Limb (tissue), 2 donors: Measurements from ENCODE around the gene OR52I2.

ENCODE experiments used
- DNase-seq, 2 donors: peaks; one replicate each; pipeline ENCODE4 v3.0.0-alpha.2; 2016; ENCODE audit errors: extremely low spot score in 2 of 2

Gene OR52I2

DNA sequence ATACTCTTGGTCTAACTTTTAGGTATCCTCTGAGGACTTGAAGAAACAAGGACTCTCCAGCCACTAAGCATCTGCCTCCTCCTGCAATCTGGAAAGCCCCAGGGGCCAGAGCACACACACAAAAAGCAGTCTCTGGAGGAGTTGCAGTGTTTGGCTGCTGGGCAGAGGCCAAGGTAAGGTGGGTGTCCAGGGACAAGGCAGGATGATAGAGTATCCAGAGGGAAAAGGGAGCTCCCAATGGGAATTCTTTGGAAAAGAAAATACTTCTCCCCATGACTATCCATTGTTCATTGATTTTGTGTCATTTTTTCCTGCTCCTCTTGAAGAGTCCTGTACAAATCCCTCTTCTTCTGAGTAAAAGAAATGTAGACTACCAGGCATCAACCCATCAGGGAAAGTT, at the start of gene OR52I2:
OR52I2 (plus strand) TSS at position 301 of the 400 bp plus-strand sequence.
- no peak for DNase-seq

DNA sequence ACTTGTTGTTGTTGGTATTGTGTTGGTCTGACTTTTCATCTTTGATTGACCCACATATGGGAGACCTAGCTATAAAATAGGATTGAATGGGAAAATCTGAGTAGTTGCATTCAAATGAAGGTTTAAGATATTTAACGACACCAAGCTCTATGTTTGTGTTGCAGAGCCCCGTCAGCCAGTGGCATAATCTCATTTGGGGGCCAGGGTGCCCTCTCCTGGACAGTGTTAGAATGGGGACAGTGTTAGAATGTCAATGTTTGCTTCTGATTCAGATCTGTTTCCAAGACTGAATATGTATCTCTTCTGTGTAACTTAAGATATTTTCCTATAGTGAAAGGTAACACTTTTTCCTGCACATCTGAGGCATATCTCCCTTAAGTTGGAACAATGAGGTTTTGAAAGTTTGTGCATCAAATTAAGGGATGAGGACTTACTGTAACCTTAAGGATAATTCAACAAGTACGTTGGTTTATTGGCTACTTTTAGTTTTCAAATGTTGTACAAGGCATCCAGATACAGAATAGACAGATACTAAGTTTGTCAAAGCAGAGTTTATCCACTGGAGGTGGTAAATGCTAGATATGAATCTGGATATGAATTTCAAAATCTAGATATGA, 41.8 kb upstream of the OR52I2 start:
- DNase-seq: peak in 1 of 2 donors; percentile 2

DNA sequence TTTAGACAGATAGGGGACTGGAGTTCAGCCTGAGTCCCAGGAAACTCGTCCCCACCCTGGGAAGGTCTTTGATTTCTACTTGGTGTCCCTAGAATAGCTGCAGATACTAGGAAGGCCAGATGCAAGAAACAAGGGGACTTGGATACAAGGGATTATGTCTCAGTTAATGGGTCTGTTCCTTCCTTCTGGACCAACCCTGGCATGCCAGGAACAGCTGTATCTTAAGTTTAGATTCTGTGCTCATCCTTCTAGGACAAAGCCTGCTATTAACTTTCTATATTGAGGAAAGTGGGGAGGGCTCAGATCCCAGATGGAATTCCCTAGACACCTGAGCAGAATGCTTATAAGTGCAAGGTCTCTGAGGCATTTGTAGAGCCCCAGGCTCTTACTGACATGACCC, 40.5 kb upstream of the OR52I2 start:
- no peak for DNase-seq

DNA sequence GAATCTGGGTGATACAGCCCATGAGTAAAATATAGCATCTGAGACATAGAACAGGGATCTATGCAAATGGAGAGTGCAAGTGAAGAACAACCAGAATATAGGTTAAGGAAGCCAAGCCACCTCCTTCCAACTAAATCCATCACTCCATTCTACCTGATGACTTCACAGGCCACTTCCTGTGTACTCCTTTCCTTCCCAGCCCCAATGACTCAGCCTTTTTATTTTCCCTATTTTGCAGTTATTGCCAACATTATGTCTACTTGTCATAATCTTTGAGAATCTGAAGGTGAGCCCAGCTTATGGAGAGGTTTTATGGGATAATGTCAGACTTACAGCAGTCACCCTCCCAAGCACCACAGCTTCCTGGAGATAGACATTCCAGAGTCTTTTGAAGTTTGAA, 38.0 kb upstream of the OR52I2 start:
- DNase-seq: no peak

DNA sequence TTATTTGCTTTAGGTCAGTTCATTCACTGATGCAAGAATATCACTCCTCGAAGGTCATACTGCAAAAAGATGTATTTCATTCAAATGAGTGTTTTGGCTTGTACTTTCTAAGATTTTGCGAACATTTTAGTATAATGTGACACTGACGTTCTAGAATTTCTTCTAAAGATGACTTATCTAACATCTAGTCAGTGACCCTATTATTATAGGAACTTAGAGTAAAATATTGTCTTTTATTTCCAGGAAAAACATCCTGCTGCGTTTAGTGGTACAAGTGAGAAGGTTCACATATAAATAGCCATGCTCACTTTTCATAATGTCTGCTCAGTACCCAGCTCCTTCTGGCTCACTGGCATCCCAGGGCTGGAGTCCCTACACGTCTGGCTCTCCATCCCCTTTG, 36.7 kb upstream of the OR52I2 start, which contains the start of gene OR52M1:
OR52M1 (plus strand) TSS at position 301 of the 400 bp plus-strand sequence; CDS start at position 301, 0 bp downstream.
- no peak for DNase-seq

DNA sequence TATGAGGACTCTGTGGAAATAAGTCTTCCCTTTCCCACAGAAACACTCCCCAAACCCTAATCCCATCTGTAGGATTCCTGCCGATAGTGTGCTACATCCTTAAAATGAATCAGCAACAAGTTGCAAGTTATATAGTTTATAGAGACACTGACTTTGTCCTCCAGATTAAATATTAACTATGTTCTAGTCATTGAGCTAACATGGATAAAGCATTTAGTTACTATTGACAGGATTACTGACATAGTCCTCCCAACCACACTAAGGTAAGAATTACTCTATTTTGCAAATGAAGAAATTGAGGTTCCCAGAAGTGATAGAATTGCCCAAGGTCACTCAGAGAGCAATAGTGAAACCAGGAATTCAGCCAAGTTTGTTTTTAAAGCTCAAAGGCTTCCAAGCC, 34.7 kb upstream of the OR52I2 start:
- no peak for DNase-seq

DNA sequence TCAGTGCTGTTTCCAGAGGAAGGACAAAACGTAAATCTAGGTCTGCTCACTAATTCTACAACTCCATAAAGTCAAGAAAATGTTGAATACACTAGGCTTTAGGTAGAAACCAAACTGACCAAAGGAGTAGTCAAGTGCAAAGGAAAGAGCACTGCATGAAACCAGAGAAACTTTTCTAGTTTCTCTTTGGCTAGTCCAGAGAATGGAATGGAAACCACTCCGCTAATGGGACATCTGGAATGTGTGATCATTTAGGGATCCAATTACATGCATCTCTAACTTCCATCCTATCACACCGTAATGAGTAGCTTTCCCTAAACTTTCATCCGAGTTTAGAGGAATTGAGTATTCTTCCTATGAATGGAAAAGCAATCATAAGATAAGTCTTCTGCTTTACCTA, 34.1 kb upstream of the OR52I2 start:
- DNase-seq: no peak

DNA sequence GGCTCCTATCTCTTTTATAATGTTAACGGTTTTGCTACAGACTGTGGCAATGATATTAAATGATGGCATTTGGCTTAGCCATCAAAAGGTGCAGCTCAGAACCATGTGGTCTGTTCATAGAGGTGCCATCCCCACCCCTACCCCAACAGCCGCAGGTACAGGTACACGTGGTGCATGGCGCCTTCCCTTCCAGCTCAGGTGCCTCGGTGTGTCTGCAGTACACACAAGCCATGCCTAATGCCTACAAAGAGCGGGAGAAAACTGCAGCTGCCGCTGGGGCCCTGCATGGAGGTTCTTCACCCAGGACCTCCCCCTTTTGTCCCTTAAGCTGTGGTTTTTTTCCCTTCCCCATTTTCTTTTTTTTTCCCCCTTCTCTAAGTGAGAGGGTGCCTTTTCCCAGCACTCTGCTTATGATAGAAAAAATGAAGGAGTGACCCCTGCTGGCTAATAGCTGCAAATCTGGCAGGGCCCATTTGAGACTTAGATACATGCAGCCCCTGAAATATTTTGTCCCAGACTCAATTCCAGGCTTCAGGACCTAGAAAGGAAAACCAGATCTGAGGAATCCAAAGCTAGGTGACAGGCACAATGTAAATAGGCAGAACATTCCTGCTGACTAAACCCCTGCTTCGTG, 30.1 kb upstream of the OR52I2 start:
- no peak for DNase-seq

DNA sequence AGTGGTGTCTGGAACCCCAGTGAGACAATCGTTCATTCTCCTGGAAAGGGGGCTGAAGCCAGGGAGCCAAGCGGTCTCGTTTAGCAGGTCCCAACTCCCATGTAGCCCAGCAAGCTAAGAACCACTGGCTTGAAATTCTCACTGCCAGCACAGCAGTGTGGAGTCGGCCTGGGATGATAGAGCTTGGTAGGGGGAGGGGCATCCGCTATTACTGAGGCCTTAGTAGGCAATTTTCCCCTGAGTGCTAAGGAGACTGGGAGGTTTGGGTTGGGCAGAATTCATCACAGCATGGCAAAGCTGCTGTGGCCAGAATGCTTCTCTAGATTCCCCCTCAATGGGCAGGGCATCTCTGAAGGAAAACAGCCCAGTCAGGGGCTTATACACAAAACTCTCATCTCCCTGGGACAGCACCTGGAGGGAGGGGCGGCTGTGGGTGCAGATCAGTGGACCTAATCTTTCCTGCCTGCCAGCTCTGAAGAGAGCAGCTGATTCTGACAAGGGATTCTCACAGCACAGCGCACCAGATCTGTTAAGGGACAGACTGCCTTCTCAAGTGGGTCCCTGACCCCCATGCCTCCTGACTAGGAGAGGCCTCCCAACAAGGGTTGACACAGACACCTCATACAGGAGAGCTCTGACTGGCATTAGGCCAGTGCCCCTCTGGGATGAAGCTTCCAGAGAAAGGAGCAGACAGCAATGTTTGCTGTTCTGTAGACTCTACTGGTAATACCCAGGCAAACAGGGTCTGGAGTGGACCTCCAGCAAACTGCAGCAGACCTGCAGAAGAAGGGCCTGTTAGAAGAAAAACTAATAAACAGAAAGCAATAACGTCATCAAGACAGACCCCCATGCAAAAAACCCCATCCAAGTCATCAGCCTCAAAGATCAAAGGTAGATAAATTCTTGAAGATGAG, 21.8 kb upstream of the OR52I2 start:
- no peak for DNase-seq

DNA sequence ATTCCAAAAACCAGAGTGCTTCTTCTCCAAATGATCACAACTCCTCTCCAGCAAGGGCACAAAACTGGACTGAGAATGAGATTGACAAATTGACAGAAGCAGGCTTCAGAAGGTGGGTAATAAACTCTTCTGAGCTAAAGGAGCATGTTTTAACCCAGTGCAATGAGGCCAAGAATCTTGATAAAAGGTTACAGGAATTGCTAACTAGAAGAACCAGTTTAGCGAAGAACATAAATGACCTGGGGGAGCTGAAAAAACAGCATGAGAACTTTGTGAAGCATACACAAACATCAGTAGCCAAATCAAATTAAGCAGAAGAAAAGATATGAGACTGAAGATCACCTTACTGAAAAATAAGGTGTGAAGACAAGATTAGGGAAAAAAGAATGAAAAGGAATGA, 21.1 kb upstream of the OR52I2 start:
- no peak for DNase-seq

DNA sequence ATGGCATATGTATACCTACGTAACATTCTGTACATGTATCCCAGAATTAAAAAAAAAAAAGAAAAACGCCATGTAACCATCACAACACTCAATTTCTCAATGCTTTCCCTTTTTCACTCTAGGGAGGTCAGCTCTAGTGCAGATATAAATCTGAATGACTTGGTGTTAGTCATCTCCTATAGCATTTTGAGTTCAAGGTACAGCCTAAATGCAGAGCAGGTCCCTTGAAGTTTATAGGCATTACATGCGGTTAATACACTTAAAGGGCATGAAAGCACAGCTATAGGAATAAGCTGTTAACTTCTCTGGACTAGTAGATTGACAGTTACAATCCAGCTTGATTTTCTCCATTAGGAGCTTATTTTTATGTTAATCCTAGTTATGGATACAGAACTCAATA, 16.2 kb upstream of the OR52I2 start:
- no peak for DNase-seq

DNA sequence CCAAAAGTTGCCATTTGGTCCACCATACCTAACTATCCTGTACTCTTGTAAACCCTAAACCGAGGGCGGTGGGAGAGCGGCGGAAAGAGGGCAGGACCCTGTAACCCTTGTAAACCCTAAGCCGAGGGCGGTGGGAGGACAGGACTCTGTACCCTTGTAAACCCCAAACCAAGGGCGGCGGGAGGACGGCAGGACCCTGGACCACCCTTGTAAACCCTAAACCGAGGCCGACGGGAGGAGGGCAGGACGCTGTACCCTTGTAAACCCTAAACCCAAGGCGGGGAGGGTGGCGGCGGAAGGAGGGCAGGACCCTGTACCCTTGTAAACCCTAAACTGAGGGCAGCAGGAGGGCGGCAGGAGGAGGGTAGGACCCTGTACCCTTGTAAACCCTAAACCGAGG, 12.5 kb upstream of the OR52I2 start:
- DNase-seq: no peak

DNA sequence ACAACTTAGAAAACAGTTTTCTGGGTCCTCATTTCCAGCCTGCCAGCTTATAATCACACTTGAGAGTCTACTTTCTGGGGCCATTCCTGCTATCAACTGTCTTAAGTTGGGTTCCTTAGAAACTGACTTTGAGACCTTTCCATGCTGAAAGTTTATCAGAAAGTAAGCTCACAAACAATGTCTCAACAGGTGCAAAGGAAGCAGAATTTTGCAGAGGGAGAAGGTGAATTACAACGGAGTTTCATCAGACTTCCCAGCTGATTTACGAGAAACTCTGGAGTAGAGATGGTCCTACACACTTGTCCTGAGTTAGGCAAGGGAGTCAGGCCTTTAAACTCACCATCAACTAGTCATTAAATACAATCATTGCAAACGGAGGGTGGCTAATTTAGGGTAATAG, 4.7 kb upstream of the OR52I2 start:
- no peak for DNase-seq

DNA sequence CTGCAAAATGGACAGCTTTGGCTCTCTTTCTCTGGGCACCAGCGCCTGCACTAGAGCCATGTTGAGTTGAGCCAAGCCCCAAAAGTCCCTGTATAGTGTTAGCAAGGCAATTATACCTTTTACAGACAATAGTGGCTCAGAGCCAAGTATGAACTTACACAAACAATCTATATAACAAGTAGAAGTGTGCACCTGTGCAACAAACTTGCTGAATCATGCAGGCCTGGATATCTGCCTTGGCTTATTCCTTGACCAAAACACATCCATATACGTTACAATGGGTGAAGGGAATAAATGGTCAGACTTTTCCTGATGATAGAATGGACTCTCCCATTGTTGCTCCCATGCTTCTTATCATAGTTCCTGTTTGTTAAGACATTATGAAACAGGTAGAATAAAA, 3.8 kb upstream of the OR52I2 start:
- DNase-seq: no peak

DNA sequence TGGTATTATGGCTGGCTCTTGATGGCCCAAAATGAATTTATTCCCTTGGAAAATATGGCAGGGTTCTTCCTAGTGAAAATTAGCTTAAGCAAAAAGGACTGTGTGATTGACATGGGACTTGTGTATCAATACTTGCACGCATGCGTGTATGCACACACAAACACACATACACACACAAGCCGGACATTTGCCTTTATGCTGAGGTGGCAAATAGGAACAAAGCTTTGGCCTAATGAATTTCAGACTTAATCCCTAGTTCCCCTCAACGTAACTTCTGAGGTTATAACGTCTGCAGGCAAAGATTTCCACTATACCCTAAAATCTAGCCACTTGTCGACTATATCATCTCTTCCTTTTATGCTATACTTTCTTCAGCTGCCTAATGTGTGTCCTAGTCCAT, 2.9 kb upstream of the OR52I2 start:
- DNase-seq: no peak

DNA sequence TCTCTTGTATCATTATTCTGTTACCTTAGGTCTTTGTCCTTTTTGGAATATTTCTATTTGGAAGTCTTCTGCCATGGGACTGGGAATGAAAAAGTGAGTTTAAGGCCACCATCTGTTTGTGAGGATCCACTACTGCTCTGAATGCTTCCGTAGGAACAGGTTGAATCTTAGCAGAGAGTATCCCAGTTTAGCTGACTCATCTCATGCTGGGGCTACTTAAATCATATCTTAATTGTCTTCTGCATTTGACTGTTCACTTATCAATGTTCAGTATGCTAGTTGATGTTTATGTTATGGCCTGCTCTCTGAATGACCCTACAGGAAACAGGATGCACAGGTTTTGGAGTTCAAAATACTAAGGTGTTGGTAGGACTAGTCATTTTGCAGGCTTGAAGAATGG, 1.4 kb upstream of the OR52I2 start:
- no peak for DNase-seq

DNA sequence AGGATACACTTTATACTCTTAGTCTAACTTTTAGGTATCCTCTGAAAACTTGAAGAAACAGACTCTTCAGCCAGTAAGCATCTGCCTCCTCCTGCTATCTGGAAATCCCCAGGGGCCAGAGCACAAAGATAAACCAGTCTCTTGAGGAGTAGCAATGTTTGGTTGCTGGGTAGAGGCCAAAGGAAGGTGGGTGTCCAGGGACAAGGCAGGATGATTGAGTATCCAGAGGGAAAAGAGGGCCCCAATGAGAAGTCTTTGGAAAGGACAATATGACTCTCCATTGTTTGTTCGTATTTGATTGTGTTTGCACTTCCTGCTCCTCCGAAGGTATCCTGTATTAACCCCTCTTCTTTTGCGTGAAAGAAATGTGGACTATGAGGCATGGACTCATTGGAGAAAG, 7.5 kb downstream of the OR52I2 start:
- no peak for DNase-seq

DNA sequence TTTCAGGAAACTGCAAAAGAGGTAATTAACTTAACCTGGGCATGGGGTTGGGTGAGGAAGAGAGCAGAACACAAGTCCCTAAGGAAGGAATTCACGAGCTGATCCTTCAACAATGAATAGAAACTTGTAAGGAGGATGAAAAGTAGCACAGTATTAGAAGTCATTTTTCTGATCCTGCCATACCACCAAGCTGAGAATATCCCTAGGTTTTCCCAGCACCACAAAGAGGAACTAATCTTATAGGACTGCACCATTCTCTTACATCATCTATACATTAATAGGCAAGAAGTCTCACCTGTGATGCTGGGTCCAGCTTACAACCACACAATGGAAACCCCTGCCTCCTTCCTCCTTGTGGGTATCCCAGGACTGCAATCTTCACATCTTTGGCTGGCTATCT, 12.2 kb downstream of the OR52I2 start, which contains the start of gene OR52I1:
OR52I1 (plus strand) TSS at position 301 of the 400 bp plus-strand sequence; CDS start at position 301, 0 bp downstream.
- DNase-seq: no peak

DNA sequence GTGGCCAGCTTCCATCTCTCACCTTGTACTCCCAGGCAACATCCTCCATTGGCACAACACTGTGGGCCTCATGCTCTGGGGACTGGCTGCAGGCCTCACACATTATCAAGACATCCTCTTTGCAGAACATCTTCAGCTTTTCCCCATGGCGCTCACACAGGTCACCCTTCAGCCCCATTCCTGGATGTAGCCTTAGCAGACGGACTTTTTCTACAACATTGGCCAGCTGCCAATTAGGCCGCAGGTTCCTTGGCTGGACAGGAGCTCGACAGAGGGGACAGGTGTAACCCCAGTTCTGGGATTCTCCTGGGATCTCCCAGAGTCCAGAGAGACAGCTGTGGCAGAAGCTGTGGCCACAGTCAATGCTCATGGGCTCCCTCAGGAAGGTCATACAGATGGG, 23.5 kb downstream of the OR52I2 start:
- no peak for DNase-seq

DNA sequence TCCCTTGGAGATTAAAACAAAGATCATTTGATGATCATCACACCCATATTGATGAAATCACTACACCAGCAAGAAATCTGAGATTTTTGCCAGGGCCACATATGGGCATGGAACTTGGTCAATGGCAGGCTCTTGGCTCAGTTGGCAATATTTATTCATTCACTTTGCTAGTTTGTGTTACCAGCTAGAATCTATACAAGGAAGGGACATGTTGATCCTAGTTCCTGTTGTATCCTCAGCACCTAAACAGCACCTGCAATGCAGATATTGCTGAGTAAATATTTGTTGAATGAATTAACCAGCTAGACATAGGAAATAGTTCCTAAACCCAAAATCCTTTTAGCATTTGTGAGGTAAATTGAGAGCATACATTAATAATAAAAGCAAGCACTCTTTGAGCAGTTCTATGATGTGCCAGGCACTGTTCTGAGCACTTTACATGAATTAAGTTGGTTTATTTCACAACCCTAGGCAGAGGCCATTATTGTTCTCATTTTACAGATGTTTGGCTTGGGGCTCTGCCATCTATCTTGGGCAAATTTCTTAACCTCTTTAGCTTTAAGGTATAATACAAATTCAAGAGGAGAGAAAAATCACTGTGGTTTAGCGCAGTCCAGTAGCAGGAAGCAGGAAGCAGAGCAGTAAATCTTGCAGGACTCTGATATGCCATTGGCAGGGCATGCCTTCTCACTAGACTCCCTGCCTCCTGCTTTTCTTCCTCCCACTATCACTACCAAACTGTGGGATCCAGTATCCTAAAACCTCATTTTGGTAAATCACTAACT, 24.9 kb downstream of the OR52I2 start:
- DNase-seq: no peak

DNA sequence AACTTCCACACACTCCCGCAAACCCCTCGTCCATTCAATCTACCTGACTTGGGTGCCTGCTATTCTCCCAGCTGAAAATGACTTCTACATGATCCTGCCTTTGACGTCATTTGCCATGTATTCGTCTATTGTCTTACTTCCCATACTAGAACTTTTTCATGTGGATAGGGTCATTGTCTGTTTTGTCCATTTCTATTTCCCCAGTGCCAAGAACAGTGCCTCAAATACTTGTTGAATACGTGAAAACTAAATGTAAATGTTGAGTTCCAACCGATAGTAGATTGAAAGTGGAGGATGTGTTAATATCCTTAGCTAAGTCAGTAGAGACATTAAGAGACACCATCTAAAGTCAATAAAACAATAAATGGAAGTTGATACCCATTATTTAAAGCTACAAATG, 25.6 kb downstream of the OR52I2 start:
- no peak for DNase-seq
